ENCODE data around the gene FBXO8. TPM values are rescaled to one million over a fixed set of nuclear protein-coding genes. Genes with fewer than 3 reads are reported as not detected.
"Not testable (repeated sequence)": the region's sequence is repeated elsewhere in the genome, so short reads cannot be mapped to it uniquely, and the experiment has no call there.

The FBXO8 gene
- total and polyA plus RNA-seq, 9 donors, result 12.0 to 22.0 (median 14.5) TPM

DNA sequence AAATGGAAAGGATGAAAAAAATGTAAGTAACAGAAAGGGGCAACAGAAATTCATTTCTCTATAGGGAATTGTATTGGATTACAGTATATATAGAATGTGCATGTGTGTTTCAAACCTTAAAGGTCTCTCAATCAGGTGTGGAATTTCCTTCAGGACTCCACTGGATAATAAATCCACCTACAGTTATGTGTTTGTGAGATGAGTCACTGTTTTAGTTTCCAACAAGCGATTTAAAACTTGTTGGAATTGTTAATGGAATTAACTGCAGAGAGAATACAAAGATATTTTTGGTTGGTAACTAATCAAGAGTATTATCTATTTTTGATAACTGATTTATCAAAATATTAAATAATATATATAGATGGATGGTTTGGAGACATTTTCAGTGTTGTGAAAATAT, 33.1 kb upstream of the FBXO8 start:
- no peaks in the 10 kb centered on the region for H3K27me3 ChIP-seq (ENCODE audit: control insufficient read depth, insufficient read depth, low read length)
- no peaks in the 10 kb centered on the region for H3K36me3 ChIP-seq (ENCODE audit: control insufficient read depth, insufficient read depth, low read length)
- H3K27ac ChIP-seq (ENCODE audit: low read length), result no peak overlapping the region
- no CpG with 5 or more reads among the region's 1 CpG for WGBS (ENCODE audit: insufficient coverage)
- H3K4me3 ChIP-seq (ENCODE audit: low read length), result no peak overlapping the region
- DNase-seq, result no peak
- no peaks in the 10 kb centered on the region for H3K9me3 ChIP-seq (replicated peaks; ENCODE audit: control insufficient read depth, low read depth, low read length)
- H3K4me1 ChIP-seq (ENCODE audit: control insufficient read depth, insufficient read depth, low read length), result no peaks in the 10 kb centered on the region

DNA sequence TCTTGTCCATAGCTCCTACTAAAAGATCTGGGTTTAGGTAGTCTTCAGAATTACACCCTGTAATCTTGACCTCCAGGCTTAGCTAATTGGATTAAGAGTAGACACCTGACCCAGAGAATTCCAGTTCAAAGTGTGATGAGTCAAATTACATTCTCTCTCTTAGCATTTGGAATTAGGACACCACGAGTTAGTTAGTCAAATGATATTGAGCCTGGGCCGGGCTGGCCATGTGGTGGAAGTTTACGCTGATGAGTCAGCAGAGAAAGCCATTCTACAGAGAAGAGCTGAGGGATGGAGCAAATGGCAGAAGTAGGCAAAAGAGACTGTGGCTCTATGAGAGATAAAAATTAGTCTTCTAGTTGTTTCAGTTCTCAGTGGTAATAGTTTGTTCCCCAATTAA, 31.3 kb upstream of the FBXO8 start:
- no peaks in the 10 kb centered on the region for H3K4me1 ChIP-seq (ENCODE audit: control insufficient read depth, insufficient read depth, low read length)
- peak; percentile 7 for DNase-seq
- 86% methylated on average over 2 of the region's 3 CpGs for WGBS (ENCODE audit: insufficient coverage)
- no peak overlapping the region for H3K27ac ChIP-seq (ENCODE audit: low read length)
- H3K4me3 ChIP-seq (ENCODE audit: low read length), result no peak overlapping the region
- no peaks in the 10 kb centered on the region for H3K9me3 ChIP-seq (replicated peaks; ENCODE audit: control insufficient read depth, low read depth, low read length)
- H3K27me3 ChIP-seq (ENCODE audit: control insufficient read depth, insufficient read depth, low read length), result no peaks in the 10 kb centered on the region
- no peaks in the 10 kb centered on the region for H3K36me3 ChIP-seq (ENCODE audit: control insufficient read depth, insufficient read depth, low read length)

- Histone ChIP-seq H3K4me3 (ENCODE audit: low read length) (no peak overlapping the region), H3K27ac (ENCODE audit: low read length) (no peak overlapping the region), H3K4me1 (ENCODE audit: control insufficient read depth, insufficient read depth, low read length) (no peaks in the 10 kb centered on the region), H3K36me3 (ENCODE audit: control insufficient read depth, insufficient read depth, low read length) (no peaks in the 10 kb centered on the region), H3K27me3 (ENCODE audit: control insufficient read depth, insufficient read depth, low read length) (no peaks in the 10 kb centered on the region), H3K9me3 (replicated peaks; ENCODE audit: control insufficient read depth, low read depth, low read length) (no peaks in the 10 kb centered on the region)
- no CpG with 5 or more reads among the region's 3 CpGs for WGBS (ENCODE audit: insufficient coverage)
- DNase-seq, result no peak
Observed at GRCh38 chr4:174314274-174314673, 30.8 kb upstream of the FBXO8 start.

DNA sequence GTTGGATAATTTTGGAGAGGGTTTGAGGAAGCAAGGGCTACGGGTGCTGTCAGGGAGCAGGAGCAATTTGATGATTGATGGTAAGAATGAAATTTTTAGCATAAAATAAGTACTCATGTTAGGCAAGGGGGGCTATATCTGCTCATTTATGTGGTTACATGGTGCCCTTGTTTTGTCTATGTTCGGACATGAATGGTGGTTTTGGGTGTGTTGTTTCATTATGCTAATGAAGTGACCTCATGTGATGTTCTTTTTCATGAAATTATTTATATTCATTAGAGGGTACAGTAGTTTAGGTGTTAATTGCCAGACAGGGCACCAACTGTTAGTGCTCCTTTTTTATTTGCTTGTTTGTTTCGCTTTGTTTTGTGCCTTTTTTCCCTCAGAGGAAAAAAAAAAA, 29.5 kb upstream of the FBXO8 start:
- no peak overlapping the region for H3K27ac ChIP-seq (ENCODE audit: low read length)
- no peak overlapping the region for H3K4me3 ChIP-seq (ENCODE audit: low read length)
- no CpG with 5 or more reads among the region's 3 CpGs for WGBS (ENCODE audit: insufficient coverage)
- H3K9me3 ChIP-seq (replicated peaks; ENCODE audit: control insufficient read depth, low read depth, low read length), result no peaks in the 10 kb centered on the region
- DNase-seq, result no peak
- no peaks in the 10 kb centered on the region for H3K27me3 ChIP-seq (ENCODE audit: control insufficient read depth, insufficient read depth, low read length)
- no peaks in the 10 kb centered on the region for H3K4me1 ChIP-seq (ENCODE audit: control insufficient read depth, insufficient read depth, low read length)
- H3K36me3 ChIP-seq (ENCODE audit: control insufficient read depth, insufficient read depth, low read length), result peaks cover 4% of the 10 kb centered on the region

- no peaks in the 10 kb centered on the region for H3K27me3 ChIP-seq (ENCODE audit: control insufficient read depth, insufficient read depth, low read length)
- H3K4me3 ChIP-seq (ENCODE audit: low read length), result no peak overlapping the region
- DNase-seq, result no peak
- H3K4me1 ChIP-seq (ENCODE audit: control insufficient read depth, insufficient read depth, low read length), result no peaks in the 10 kb centered on the region
- H3K9me3 ChIP-seq (replicated peaks; ENCODE audit: control insufficient read depth, low read depth, low read length), result no peaks in the 10 kb centered on the region
- WGBS (ENCODE audit: insufficient coverage), result no CpG with 5 or more reads among the region's 4 CpGs
- peaks cover 6% of the 10 kb centered on the region for H3K36me3 ChIP-seq (ENCODE audit: control insufficient read depth, insufficient read depth, low read length)
- no peak overlapping the region for H3K27ac ChIP-seq (ENCODE audit: low read length)
Observed at GRCh38 chr4:174307694-174308093, 24.2 kb upstream of the FBXO8 start.

DNA sequence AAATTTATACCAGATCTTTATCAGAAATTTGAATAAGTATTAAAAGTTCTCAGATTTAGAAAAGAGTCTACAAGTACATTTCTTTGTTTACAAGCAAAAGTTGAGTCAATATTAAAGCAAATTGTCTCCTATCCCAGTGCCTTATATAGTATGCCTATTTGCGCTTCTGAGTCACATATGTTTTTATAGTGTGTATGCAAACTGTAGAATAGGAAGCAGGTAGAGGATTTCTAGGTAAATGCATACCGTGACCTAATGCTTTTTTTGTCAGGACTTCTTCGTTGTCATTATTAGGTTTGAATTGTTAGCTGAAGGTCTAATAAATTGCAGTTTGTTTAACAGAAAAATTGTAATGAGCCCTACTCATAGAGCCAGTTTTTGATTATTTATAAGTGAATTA, 22.5 kb upstream of the FBXO8 start:
- Histone ChIP-seq H3K27me3 (ENCODE audit: control insufficient read depth, insufficient read depth, low read length) (no peaks in the 10 kb centered on the region), H3K27ac (ENCODE audit: low read length) (no peak overlapping the region), H3K9me3 (replicated peaks; ENCODE audit: control insufficient read depth, low read depth, low read length) (no peaks in the 10 kb centered on the region), H3K4me1 (ENCODE audit: control insufficient read depth, insufficient read depth, low read length) (no peaks in the 10 kb centered on the region), H3K4me3 (ENCODE audit: low read length) (no peak overlapping the region), H3K36me3 (ENCODE audit: control insufficient read depth, insufficient read depth, low read length) (peaks cover 6% of the 10 kb centered on the region)
- WGBS (ENCODE audit: insufficient coverage), result no CpG with 5 or more reads among the region's 3 CpGs
- no peak for DNase-seq

DNA sequence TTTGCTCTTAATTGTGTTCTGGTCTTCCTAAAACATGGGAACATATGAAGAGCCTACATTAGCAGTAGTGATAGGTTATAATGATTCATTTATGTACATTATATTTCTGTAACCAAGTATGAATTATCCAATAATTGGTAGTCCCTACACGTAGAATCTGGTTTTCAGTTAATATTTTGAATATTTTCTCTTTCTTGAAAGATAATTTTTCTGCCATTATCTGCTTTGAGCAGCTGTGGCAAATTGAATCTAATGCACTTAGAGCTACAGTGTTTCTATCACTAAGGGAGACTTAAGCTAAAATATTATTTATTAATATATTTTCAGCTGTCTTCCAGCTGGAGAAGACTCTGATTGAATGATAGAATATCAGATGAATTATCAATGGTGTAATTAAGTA, 21.2 kb upstream of the FBXO8 start:
- no peak for DNase-seq
- Histone ChIP-seq H3K27ac (ENCODE audit: low read length) (no peak overlapping the region), H3K9me3 (replicated peaks; ENCODE audit: control insufficient read depth, low read depth, low read length) (no peaks in the 10 kb centered on the region), H3K4me1 (ENCODE audit: control insufficient read depth, insufficient read depth, low read length) (no peaks in the 10 kb centered on the region), H3K27me3 (ENCODE audit: control insufficient read depth, insufficient read depth, low read length) (no peaks in the 10 kb centered on the region), H3K4me3 (ENCODE audit: low read length) (no peak overlapping the region), H3K36me3 (ENCODE audit: control insufficient read depth, insufficient read depth, low read length) (peaks cover 6% of the 10 kb centered on the region)
- WGBS (ENCODE audit: insufficient coverage), result no CpG with 5 or more reads among the region's 1 CpG

- WGBS (ENCODE audit: insufficient coverage), result no CpG with 5 or more reads among the region's 1 CpG
- peaks cover 6% of the 10 kb centered on the region for H3K36me3 ChIP-seq (ENCODE audit: control insufficient read depth, insufficient read depth, low read length)
Observed at GRCh38 chr4:174303687-174304086, 20.2 kb upstream of the FBXO8 start.

GRCh38 chr4:174295142-174295541, 11.7 kb upstream of the FBXO8 start:
- no CpG with 5 or more reads among the region's 27 CpGs for WGBS (ENCODE audit: insufficient coverage)
- not testable (repeated sequence) for H3K4me1 ChIP-seq (ENCODE audit: control insufficient read depth, insufficient read depth, low read length)

More at GRCh38 chr4:174303687-174304086, 20.2 kb upstream of the FBXO8 start:
- no peak overlapping the region for H3K27ac ChIP-seq (ENCODE audit: low read length)
- no peak overlapping the region for H3K4me3 ChIP-seq (ENCODE audit: low read length)
- no peaks in the 10 kb centered on the region for H3K27me3 ChIP-seq (ENCODE audit: control insufficient read depth, insufficient read depth, low read length)
- no peaks in the 10 kb centered on the region for H3K9me3 ChIP-seq (replicated peaks; ENCODE audit: control insufficient read depth, low read depth, low read length)
- no peaks in the 10 kb centered on the region for H3K4me1 ChIP-seq (ENCODE audit: control insufficient read depth, insufficient read depth, low read length)
- no peak for DNase-seq

DNA sequence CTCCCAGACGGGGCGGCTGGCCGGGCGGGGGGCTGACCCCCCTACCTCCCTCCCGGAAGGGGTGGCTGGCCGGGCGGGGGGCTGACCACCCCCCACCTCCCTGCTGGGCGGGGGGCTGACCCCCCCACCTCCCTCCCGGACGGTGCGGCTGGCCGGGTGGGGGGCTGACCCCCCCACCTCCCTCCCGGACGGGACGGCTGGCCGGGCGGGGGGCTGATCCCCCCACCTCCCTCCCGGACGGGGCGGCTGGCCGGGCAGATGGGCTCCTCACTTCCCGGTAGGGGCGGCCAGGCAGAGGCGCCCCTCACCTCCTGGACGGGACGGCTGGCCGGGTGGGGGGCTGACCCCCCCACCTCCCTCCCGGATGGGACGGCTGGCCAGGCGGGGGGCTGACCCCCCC, 11.2 kb upstream of the FBXO8 start:
- DNase-seq, result not testable (repeated sequence)

More at GRCh38 chr4:174295142-174295541, 11.7 kb upstream of the FBXO8 start:
- not testable (repeated sequence) for H3K4me3 ChIP-seq (ENCODE audit: low read length); DNase-seq; H3K36me3 ChIP-seq (ENCODE audit: control insufficient read depth, insufficient read depth, low read length); H3K27me3 ChIP-seq (ENCODE audit: control insufficient read depth, insufficient read depth, low read length); H3K27ac ChIP-seq (ENCODE audit: low read length)
- peaks cover 12% of the 10 kb centered on the region for H3K9me3 ChIP-seq (replicated peaks; ENCODE audit: control insufficient read depth, low read depth, low read length)

DNA sequence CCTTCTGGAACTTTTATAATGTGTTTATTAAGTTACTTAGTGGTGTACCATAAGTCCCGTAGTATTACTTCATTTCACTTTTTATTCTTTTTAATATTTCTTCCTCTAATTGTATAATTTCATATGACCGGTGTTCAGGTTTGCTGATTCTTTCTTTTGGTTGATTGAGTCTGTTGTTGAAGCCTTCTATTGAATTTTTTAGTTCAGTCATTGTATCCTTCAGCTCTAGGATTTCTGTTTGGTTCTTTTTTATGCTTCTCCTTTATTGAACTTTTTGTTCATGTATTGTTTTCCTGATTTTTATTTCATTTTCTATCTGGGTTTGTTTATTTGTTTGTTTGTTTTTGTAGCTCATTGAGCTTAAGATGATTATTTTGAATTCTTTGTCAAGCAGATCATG, 9.0 kb upstream of the FBXO8 start:
- Histone ChIP-seq H3K36me3 (ENCODE audit: control insufficient read depth, insufficient read depth, low read length) (peaks cover 2% of the 10 kb centered on the region), H3K4me3 (ENCODE audit: low read length) (no peak overlapping the region), H3K4me1 (ENCODE audit: control insufficient read depth, insufficient read depth, low read length) (no peaks in the 10 kb centered on the region), H3K27me3 (ENCODE audit: control insufficient read depth, insufficient read depth, low read length) (no peaks in the 10 kb centered on the region), H3K9me3 (replicated peaks; ENCODE audit: control insufficient read depth, low read depth, low read length) (peaks cover 12% of the 10 kb centered on the region), H3K27ac (ENCODE audit: low read length) (no peak overlapping the region)
- DNase-seq, result no peak
- no CpG with 5 or more reads among the region's 2 CpGs for WGBS (ENCODE audit: insufficient coverage)

More for the DNA sequence above, 11.2 kb upstream of the FBXO8 start:
- H3K36me3 ChIP-seq (ENCODE audit: control insufficient read depth, insufficient read depth, low read length); H3K4me3 ChIP-seq (ENCODE audit: low read length); H3K27me3 ChIP-seq (ENCODE audit: control insufficient read depth, insufficient read depth, low read length); H3K4me1 ChIP-seq (ENCODE audit: control insufficient read depth, insufficient read depth, low read length); H3K27ac ChIP-seq (ENCODE audit: low read length): not testable (repeated sequence)
- no CpG with 5 or more reads among the region's 30 CpGs for WGBS (ENCODE audit: insufficient coverage)
- peaks cover 12% of the 10 kb centered on the region for H3K9me3 ChIP-seq (replicated peaks; ENCODE audit: control insufficient read depth, low read depth, low read length)

Data from muscle of leg (tissue), 11 donors.